ENCODE results near the gene HSPH1.

Gene HSPH1

GRCh38 chr13:31111136-31111535, 50.6 kb downstream of the HSPH1 start:
- no peak for ATAC-seq
- TF ChIP-seq ZC3H10 (CRISPR knock-in tag; IDR thresholded peaks at IDR 0.05) (no peak), ZNF70 (CRISPR knock-in tag; IDR thresholded peaks at IDR 0.05) (no peak), PPARA (CRISPR knock-in tag; IDR thresholded peaks at IDR 0.05; ENCODE audit: borderline replicate concordance) (no peak)

- no peak for TF ChIP-seq CSDC2 (CRISPR knock-in tag; IDR thresholded peaks at IDR 0.05)
- TF ChIP-seq GLIS3 (CRISPR knock-in tag; IDR thresholded peaks at IDR 0.05): no peak
- no peak for TF ChIP-seq ZNF8 (CRISPR knock-in tag; IDR thresholded peaks at IDR 0.05)
- TF ChIP-seq CREB5 (CRISPR knock-in tag; IDR thresholded peaks at IDR 0.05; ENCODE audit: low read depth): no peak
- TF ChIP-seq PATZ1 (CRISPR knock-in tag; IDR thresholded peaks at IDR 0.05; ENCODE audit: borderline replicate concordance): no peak
- no peak for TF ChIP-seq RARB (CRISPR knock-in tag; IDR thresholded peaks at IDR 0.05)
- no peak for TF ChIP-seq TOX (CRISPR knock-in tag; IDR thresholded peaks at IDR 0.05; ENCODE audit: borderline replicate concordance)
- TF ChIP-seq ARNTL (CRISPR knock-in tag; IDR thresholded peaks at IDR 0.05; ENCODE audit: borderline replicate concordance, low read depth): no peak
- TF ChIP-seq ZFP3 (CRISPR knock-in tag; IDR thresholded peaks at IDR 0.05): no peak
- TF ChIP-seq TCF4 (CRISPR knock-in tag; IDR thresholded peaks at IDR 0.05; ENCODE audit: borderline replicate concordance): no peak
- no peak for TF ChIP-seq POU6F1 (CRISPR knock-in tag; IDR thresholded peaks at IDR 0.05; ENCODE audit: borderline replicate concordance, low read depth)
- TF ChIP-seq BACH2 (CRISPR knock-in tag; IDR thresholded peaks at IDR 0.05; ENCODE audit: borderline replicate concordance): no peak
- TF ChIP-seq SNAI2 (CRISPR knock-in tag; IDR thresholded peaks at IDR 0.05): no peak
- no peak for TF ChIP-seq PPARA (CRISPR knock-in tag; IDR thresholded peaks at IDR 0.05; ENCODE audit: borderline replicate concordance)
These were observed 51.1 kb downstream of the HSPH1 start for GRCh38 chr13:31110617-31111016.

GRCh38 chr13:31110169-31110568, 51.5 kb downstream of the HSPH1 start:
- no peak for ATAC-seq
- TF ChIP-seq OSR1 (CRISPR knock-in tag; IDR thresholded peaks at IDR 0.05): no peak
- no peak for TF ChIP-seq ARNTL (CRISPR knock-in tag; IDR thresholded peaks at IDR 0.05; ENCODE audit: borderline replicate concordance, low read depth)
- TF ChIP-seq PATZ1 (CRISPR knock-in tag; IDR thresholded peaks at IDR 0.05; ENCODE audit: borderline replicate concordance): no peak
- no peak for TF ChIP-seq POU6F1 (CRISPR knock-in tag; IDR thresholded peaks at IDR 0.05; ENCODE audit: borderline replicate concordance, low read depth)
- no peak for TF ChIP-seq ZNF8 (CRISPR knock-in tag; IDR thresholded peaks at IDR 0.05)
- no peak for TF ChIP-seq CREB5 (CRISPR knock-in tag; IDR thresholded peaks at IDR 0.05; ENCODE audit: low read depth)

More at GRCh38 chr13:31110617-31111016, 51.1 kb downstream of the HSPH1 start:
- no peak for ATAC-seq

GRCh38 chr13:31107109-31107508, 54.6 kb downstream of the HSPH1 start:
- no peak for ATAC-seq
- TF ChIP-seq PATZ1 (CRISPR knock-in tag; IDR thresholded peaks at IDR 0.05; ENCODE audit: borderline replicate concordance): no peak
- peak; percentile 21; the same call in 1 of the 2 replicates for TF ChIP-seq TSHZ2 (CRISPR knock-in tag; IDR thresholded peaks at IDR 0.05)
- peak; percentile 72; the same call in 1 of the 2 replicates for TF ChIP-seq TCF4 (CRISPR knock-in tag; IDR thresholded peaks at IDR 0.05; ENCODE audit: borderline replicate concordance)

All from SK-N-SH treated with all-trans-retinoic acid at 6 μM for 48 hours (cell line).